ENCODE data around the gene RGS3.

RGS3 gene

GRCh38 chr9:113600871-113601614 is 137.5 kb downstream of the RGS3 start:
- DNase-seq (ENCODE audit: low read depth), result no peak

- DNase-seq (ENCODE audit: low read depth), result no peak
These were observed 138.1 kb downstream of the RGS3 start for GRCh38 chr9:113601656-113602055.

GRCh38 chr9:113602126-113603047 is 138.9 kb downstream of the RGS3 start:
- DNase-seq (ENCODE audit: low read depth), result no peak

GRCh38 chr9:113603048-113603375 is 139.5 kb downstream of the RGS3 start:
- no peak for DNase-seq (ENCODE audit: low read depth)

- no peak for DNase-seq (ENCODE audit: low read depth)
These were observed 140.2 kb downstream of the RGS3 start for GRCh38 chr9:113603773-113604172.

GRCh38 chr9:113604393-113604792 is 140.9 kb downstream of the RGS3 start:
- no peak for DNase-seq (ENCODE audit: low read depth)

GRCh38 chr9:113606510-113606909 is 143.0 kb downstream of the RGS3 start:
- no peak for DNase-seq (ENCODE audit: low read depth)

GRCh38 chr9:113608082-113608685 is 144.7 kb downstream of the RGS3 start:
- DNase-seq (ENCODE audit: low read depth), result no peak

- no peak for DNase-seq (ENCODE audit: low read depth)
These were observed 146.2 kb downstream of the RGS3 start for GRCh38 chr9:113609562-113610318.

- no peak for DNase-seq (ENCODE audit: low read depth)
These were observed 148.1 kb downstream of the RGS3 start for GRCh38 chr9:113611461-113612215.

- no peak for DNase-seq (ENCODE audit: low read depth)
These were observed 148.8 kb downstream of the RGS3 start for GRCh38 chr9:113612216-113612747.

- no peak for DNase-seq (ENCODE audit: low read depth)
These were observed 149.3 kb downstream of the RGS3 start for GRCh38 chr9:113612828-113613227.

- DNase-seq (ENCODE audit: low read depth), result no peak
These were observed 150.4 kb downstream of the RGS3 start for GRCh38 chr9:113613815-113614413.

GRCh38 chr9:113614843-113615648 is 151.5 kb downstream of the RGS3 start:
- DNase-seq (ENCODE audit: low read depth), result no peak

GRCh38 chr9:113616116-113616515 is 152.6 kb downstream of the RGS3 start:
- DNase-seq (ENCODE audit: low read depth), result no peak

GRCh38 chr9:113616621-113617496 is 153.3 kb downstream of the RGS3 start:
- DNase-seq (ENCODE audit: low read depth), result no peak

- DNase-seq (ENCODE audit: low read depth), result no peak
These were observed 154.0 kb downstream of the RGS3 start for GRCh38 chr9:113617550-113617949.

- DNase-seq (ENCODE audit: low read depth), result no peak
These were observed 155.4 kb downstream of the RGS3 start for GRCh38 chr9:113618836-113619490.
